GM12865 (cell line): ENCODE results near the gene LRRC72.
A peak's percentile ranks its signal among the peaks of the same experiment; 100 is the strongest.

Experiments
- DNase-seq: peaks from one replicate; pipeline ENCODE4 v3.0.0; 2010; ENCODE audit warnings: low read depth
- H3K4me3 ChIP-seq: 2 replicates; pipeline ENCODE4 v1.5.1; 2011; ENCODE audit warnings: mild to moderate bottlenecking, low read depth, low read length, control low read depth
- CTCF ChIP-seq: IDR thresholded peaks from 2 replicates; pipeline ENCODE4 v1.5.1; 2011; ENCODE audit warnings: low read length, control low read depth, low read depth, inconsistent platforms; ENCODE audit not compliant: insufficient read depth; ENCODE audit errors: missing control alignments

The LRRC72 gene

GRCh38 chr7:16558761-16559302 lies 32.2 kb downstream of the LRRC72 start:
- H3K4me3 ChIP-seq = no peak overlapping the region
- no peak for TF ChIP-seq CTCF
- DNase-seq = no peak

GRCh38 chr7:16559497-16560179 lies 33.0 kb downstream of the LRRC72 start:
- no peak overlapping the region for H3K4me3 ChIP-seq
- no peak for DNase-seq
- no peak for TF ChIP-seq CTCF

- H3K4me3 ChIP-seq = no peak overlapping the region
- TF ChIP-seq CTCF = no peak
- no peak for DNase-seq
Observed at GRCh38 chr7:16561943-16562342, 35.3 kb downstream of the LRRC72 start.

- TF ChIP-seq CTCF = no peak
Observed at GRCh38 chr7:16562456-16563220, 36.0 kb downstream of the LRRC72 start.

GRCh38 chr7:16563281-16564022 lies 36.8 kb downstream of the LRRC72 start:
- TF ChIP-seq CTCF = no peak
- no peak overlapping the region for H3K4me3 ChIP-seq
- DNase-seq = peak; percentile 11

More at GRCh38 chr7:16562456-16563220, 36.0 kb downstream of the LRRC72 start:
- no peak for DNase-seq
- no peak overlapping the region for H3K4me3 ChIP-seq

- no peak overlapping the region for H3K4me3 ChIP-seq
- no peak for TF ChIP-seq CTCF
- no peak for DNase-seq
Observed at GRCh38 chr7:16564023-16564380, 37.4 kb downstream of the LRRC72 start.
